Stimulated activated CD8-positive, alpha-beta memory T cell treated with anti-CD3 and anti-CD28 coated beads, Interleukin-7, amount 100 ng/mL, for 48 hours (primary cell): ENCODE measurements around the gene C1orf94.

Experiments used
- DNase-seq, 2 donors: peaks; one replicate each; pipeline ENCODE4 v3.0.0-alpha.2; 2020; ENCODE audit warnings: low read depth in 1 of 2; ENCODE audit errors: extremely low read depth in 1 of 2

Gene C1orf94

GRCh38 chr1:34176830-34177603 lies at the start of gene C1orf94:
TSS of gene C1orf94 (plus strand) at chr1:34176907. CDS start at chr1:34177790, 883 bp downstream.
- no peak for DNase-seq

DNA sequence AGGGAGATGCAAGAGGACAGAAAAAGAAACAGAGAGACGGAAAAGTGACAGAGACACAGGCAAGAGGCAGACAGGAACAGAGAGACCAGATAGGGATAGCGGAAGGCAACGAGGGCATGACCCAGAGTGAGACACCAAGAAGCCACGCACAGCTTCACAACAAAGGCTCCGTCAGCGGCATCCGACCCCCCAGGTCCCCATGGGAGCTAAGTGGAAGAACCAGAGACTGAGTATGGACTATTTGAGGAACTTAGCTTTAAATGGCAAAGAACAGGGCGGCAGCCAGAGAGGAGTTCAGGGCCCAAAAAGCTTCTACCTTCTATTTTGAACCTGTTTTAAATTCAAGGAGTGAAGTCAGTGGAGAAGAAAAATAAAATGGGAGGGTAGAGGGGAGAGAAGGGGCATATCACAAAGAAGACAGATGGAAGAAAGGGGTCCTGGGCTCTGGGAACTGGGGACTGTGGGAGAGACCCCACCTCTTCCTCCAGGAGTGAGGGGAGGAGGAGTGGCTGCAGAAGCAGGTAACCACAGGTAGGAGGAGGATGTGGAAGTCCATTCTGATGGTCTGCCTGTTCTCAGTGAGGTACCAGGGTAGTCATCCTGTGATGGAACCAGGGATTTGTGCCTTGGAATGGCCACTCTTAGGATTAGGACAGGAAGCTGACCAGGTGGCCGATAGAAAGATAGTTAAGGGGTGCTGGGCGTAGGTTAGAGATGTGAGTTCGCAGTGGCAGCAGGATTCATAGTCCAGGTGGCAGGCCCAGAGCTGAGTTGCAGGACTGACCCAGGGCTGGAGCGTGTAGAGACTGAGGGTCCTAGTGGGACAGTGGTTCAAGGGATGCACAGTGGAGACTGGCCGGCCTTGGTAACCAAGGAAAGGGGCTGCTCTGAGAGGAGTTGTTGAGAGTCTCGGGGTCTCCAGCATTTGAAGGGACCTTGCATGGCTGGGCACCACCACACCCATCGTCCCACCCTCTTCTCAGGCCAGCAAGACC lies 49.4 kb upstream of the C1orf94 start:
- DNase-seq, result no peak

- no peak for DNase-seq
These were observed 48.4 kb upstream of the C1orf94 start for GRCh38 chr1:34128186-34128889.

GRCh38 chr1:34129630-34130029 lies 47.1 kb upstream of the C1orf94 start:
- no peak for DNase-seq

GRCh38 chr1:34130306-34130705 lies 46.4 kb upstream of the C1orf94 start:
- DNase-seq, result no peak

- DNase-seq, result no peak
These were observed 45.1 kb upstream of the C1orf94 start for GRCh38 chr1:34131396-34132160.

DNA sequence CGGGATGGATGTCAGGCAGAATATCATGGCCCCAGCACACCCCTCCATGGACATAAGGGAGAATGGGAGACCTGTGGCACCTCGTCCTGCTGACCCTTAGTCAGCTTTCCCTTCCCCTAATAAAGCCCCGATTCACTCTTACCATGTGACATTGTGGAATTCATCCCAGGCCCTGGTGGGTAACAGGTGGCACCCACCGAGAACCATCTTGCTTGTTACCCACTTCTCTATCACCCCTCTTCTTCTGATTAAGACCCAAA lies 44.6 kb upstream of the C1orf94 start:
- DNase-seq, result no peak

GRCh38 chr1:34137411-34137810 lies 39.3 kb upstream of the C1orf94 start:
- DNase-seq, result no peak

- DNase-seq, result no peak
These were observed 36.6 kb upstream of the C1orf94 start for GRCh38 chr1:34140011-34140676.

GRCh38 chr1:34143975-34144374 lies 32.7 kb upstream of the C1orf94 start:
- no peak for DNase-seq

DNA sequence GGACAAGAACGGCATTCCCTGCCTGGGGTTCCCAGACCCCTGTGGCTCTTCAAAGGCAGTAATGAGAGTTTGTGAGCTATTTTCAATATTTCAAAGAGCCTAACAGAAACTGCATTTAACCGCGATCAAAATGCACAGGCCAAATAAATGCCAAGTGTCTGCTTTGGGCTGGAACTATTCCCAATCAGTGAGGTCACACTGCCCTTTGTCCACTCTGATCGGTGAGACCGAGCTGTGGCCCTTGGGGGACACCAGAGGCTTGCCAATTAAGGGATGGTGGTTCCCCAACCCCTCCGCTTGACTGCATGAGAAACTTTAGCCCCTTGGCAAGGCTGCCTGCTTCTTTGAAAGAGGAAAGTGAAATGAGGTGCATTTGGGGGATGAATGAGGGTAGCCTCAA lies 31.9 kb upstream of the C1orf94 start:
- DNase-seq, result no peak

GRCh38 chr1:34147301-34147700 lies 29.4 kb upstream of the C1orf94 start:
- no peak for DNase-seq

DNA sequence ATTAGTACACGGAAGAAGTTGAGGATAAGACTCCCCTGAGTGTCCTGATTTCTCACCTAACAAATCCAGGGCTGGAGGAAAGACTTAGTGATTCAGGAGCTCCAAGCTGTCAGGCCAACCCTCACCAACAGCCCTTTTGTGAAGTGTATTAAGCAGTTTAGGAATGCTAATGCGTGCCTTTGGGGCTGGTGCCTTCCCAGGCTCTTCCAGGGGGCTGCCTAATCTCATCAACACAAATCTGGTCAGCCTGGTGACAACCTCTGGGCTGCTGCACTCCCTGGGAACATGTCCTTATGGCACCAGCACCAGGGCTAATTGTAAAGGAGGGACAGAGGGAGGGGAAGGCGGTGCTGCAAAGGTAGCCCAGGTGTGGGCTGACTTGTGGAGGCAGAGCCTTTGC lies 27.2 kb upstream of the C1orf94 start:
- DNase-seq, result no peak

- DNase-seq, result no peak
These were observed 23.5 kb upstream of the C1orf94 start for GRCh38 chr1:34153246-34153645.

DNA sequence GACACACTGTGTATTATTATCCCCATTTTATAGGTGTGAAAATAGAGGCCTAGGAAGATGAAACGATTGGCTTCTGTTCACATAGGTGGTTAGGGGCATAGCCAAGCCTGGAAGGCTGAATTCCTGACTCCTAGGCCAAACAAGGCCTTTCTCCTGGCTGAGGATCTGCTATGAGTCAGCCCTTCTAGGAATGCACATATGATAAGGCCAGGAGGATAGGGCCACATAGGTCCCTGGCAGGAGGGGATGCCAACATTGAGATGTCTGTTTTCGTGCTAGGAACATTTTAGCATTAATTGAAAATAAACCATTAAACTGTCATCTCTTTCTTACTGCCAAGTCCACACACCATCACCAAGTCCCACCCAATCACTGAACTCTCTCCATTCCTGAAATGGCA lies 20.8 kb upstream of the C1orf94 start:
- no peak for DNase-seq

- DNase-seq, result no peak
These were observed 20.0 kb upstream of the C1orf94 start for GRCh38 chr1:34156739-34157138.

DNA sequence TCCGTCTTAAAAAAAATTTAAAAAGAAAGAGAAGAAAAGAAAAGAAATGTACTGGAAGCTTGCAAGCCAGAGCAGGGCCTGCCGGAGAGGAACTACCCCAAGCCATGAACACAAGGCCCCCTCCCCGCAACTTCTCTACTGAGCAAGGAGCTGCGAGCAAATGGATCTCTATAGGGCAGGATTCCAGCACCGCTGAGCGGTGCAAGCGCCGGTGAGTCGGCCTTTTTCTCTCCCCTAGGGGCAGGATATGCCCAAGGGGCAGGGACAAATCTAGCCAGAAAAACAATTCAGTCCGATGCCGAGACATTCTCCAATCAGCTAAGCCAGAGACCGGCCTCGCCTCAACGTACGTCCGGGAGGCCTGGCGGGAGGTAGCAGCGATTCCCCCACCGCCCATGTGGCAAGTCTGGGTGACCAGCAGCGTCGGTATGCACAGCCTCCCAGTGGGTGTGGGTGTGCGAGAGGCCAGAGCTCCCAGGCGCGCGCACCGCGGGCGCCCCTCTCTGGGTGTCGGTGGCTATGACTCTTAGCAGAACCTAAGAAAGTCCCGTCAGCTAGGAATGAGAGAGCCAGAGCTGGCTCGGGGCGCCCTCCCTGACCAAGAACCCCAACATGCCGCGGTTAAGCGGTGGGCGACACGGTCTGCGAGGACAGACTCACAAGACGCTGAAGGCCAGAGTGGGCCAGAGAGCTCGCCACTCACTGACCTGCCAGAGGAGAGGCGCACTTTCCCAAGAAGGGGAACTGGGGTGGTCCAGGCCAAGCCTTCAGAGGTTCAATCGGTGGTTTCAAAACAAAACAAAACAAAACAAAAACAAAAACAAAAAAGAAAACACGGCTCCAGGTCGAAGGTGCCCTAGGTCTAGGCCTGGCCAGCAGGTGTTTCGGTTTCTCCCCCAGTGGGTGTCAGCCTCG lies 13.6 kb upstream of the C1orf94 start:
- DNase-seq, result peak; percentile 5 to 9

DNA sequence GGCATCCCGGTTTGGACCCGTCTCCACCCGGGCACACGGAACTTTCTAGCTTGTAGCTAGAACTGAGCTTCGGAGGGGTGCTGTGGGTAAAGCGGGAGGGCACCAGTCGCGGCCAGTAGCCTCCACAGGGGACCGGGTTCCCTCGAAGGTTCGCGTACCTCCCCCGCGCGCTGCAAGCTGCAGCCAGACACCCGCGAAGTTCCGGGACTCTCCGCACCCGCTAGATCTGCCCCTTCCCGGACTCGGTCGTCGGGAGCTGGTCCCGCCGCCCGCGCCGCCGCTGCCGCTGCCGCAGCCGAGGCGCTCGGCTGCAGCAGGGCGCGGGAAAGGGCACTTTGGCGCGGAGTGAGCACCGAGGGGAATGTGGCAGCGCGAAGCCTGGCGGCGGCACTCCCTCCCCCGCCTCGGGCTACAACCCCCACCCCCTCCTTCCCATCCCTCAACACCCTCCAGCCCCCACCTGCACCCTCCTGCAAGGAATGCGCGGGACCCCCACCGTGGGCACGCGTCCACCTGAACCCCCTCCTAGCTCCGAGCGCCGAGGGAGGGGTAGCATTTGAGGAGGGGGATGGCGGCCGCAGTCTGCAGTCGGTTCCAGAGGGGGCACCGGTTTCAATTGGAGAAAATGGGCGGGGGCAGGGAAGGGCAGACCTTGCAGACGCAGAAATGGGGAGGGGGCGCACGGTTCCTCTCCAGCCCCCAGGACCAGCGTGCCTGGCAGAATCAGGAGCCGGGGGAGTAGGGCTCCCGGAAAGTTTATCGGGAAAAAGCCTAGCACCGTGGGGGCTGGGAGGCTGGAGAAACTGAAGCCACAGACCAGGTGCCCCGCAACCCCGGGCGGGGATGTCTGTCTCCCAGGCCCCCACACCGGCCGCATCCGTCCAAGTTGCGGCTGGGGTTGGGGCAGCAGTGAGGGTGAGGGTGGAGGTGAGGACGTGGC lies 12.6 kb upstream of the C1orf94 start:
- DNase-seq, result no peak
